ENCODE measurements around the gene ING4.
A peak's percentile ranks its signal among the peaks of the same experiment; 100 is the strongest.

Gene ING4

GRCh38 chr12:6701078-6701768 lies 38.3 kb upstream of the ING4 start:
- no peak for TF ChIP-seq ZNF8 (CRISPR knock-in tag; IDR thresholded peaks at IDR 0.05)
- TF ChIP-seq TCF4 (CRISPR knock-in tag; IDR thresholded peaks at IDR 0.05; ENCODE audit: borderline replicate concordance): no peak
- no peak for TF ChIP-seq ZNF70 (CRISPR knock-in tag; IDR thresholded peaks at IDR 0.05)
- no peak for TF ChIP-seq ZNF565 (CRISPR knock-in tag; conservative IDR thresholded peaks at IDR 0.05; ENCODE audit: low read depth)
- TF ChIP-seq TOX (CRISPR knock-in tag; IDR thresholded peaks at IDR 0.05; ENCODE audit: borderline replicate concordance): no peak
- TF ChIP-seq POU6F1 (CRISPR knock-in tag; IDR thresholded peaks at IDR 0.05; ENCODE audit: borderline replicate concordance, low read depth): no peak
- no peak for TF ChIP-seq GLIS3 (CRISPR knock-in tag; IDR thresholded peaks at IDR 0.05)
- ATAC-seq: no peak

GRCh38 chr12:6700646-6701051 lies 37.7 kb upstream of the ING4 start, which contains the start of gene PIANP:
Gene PIANP, minus strand, starts transcription at chr12:6700815. Its CDS starts 2,754 bp downstream, at chr12:6698061.
- peak; percentile 73 for ATAC-seq
- TF ChIP-seq ZFP30 (CRISPR knock-in tag; IDR thresholded peaks at IDR 0.05) (no peak), BACH2 (CRISPR knock-in tag; IDR thresholded peaks at IDR 0.05; ENCODE audit: borderline replicate concordance) (no peak), ZFP3 (CRISPR knock-in tag; IDR thresholded peaks at IDR 0.05) (no peak), PATZ1 (CRISPR knock-in tag; IDR thresholded peaks at IDR 0.05; ENCODE audit: borderline replicate concordance) (no peak), CSRNP3 (CRISPR knock-in tag; IDR thresholded peaks at IDR 0.05) (no peak), ZNF565 (CRISPR knock-in tag; conservative IDR thresholded peaks at IDR 0.05; ENCODE audit: low read depth) (no peak), OSR1 (CRISPR knock-in tag; IDR thresholded peaks at IDR 0.05) (no peak), TOX (CRISPR knock-in tag; IDR thresholded peaks at IDR 0.05; ENCODE audit: borderline replicate concordance) (no peak), CREB5 (CRISPR knock-in tag; IDR thresholded peaks at IDR 0.05; ENCODE audit: low read depth) (no peak), ESRRG (CRISPR knock-in tag; IDR thresholded peaks at IDR 0.05) (no peak), ZNF8 (CRISPR knock-in tag; IDR thresholded peaks at IDR 0.05) (no peak), PPARA (CRISPR knock-in tag; IDR thresholded peaks at IDR 0.05; ENCODE audit: borderline replicate concordance) (no peak), SNAI2 (CRISPR knock-in tag; IDR thresholded peaks at IDR 0.05) (no peak), POU6F1 (CRISPR knock-in tag; IDR thresholded peaks at IDR 0.05; ENCODE audit: borderline replicate concordance, low read depth) (no peak), GLIS3 (CRISPR knock-in tag; IDR thresholded peaks at IDR 0.05) (no peak), ARNTL (CRISPR knock-in tag; IDR thresholded peaks at IDR 0.05; ENCODE audit: borderline replicate concordance, low read depth) (no peak), RARB (CRISPR knock-in tag; IDR thresholded peaks at IDR 0.05) (no peak), ZC3H10 (CRISPR knock-in tag; IDR thresholded peaks at IDR 0.05) (no peak), TCF4 (CRISPR knock-in tag; IDR thresholded peaks at IDR 0.05; ENCODE audit: borderline replicate concordance) (no peak)

GRCh38 chr12:6699989-6700645 lies 37.2 kb upstream of the ING4 start:
- peak; percentile 69 for ATAC-seq
- TF ChIP-seq ISL1 (CRISPR knock-in tag; IDR thresholded peaks at IDR 0.05) (no peak), RARB (CRISPR knock-in tag; IDR thresholded peaks at IDR 0.05) (no peak), POU6F1 (CRISPR knock-in tag; IDR thresholded peaks at IDR 0.05; ENCODE audit: borderline replicate concordance, low read depth) (no peak), ESRRG (CRISPR knock-in tag; IDR thresholded peaks at IDR 0.05) (no peak), OSR1 (CRISPR knock-in tag; IDR thresholded peaks at IDR 0.05) (no peak), PPARA (CRISPR knock-in tag; IDR thresholded peaks at IDR 0.05; ENCODE audit: borderline replicate concordance) (no peak), SNAI2 (CRISPR knock-in tag; IDR thresholded peaks at IDR 0.05) (no peak), ZC3H10 (CRISPR knock-in tag; IDR thresholded peaks at IDR 0.05) (no peak), ZNF70 (CRISPR knock-in tag; IDR thresholded peaks at IDR 0.05) (no peak), TSHZ2 (CRISPR knock-in tag; IDR thresholded peaks at IDR 0.05) (no peak), BACH2 (CRISPR knock-in tag; IDR thresholded peaks at IDR 0.05; ENCODE audit: borderline replicate concordance) (no peak)

Data from SK-N-SH treated with all-trans-retinoic acid at 6 μM for 48 hours (cell line).